SU-DHL-6 (cell line): ENCODE results near the gene ZMYND8.

Experiments
- H2AFZ ChIP-seq: fragments of 200-600 bp; sonication (generic); 2 replicates; pipeline ENCODE4 v1.6.1; 2014; ENCODE audit warnings: low read depth, mild to moderate bottlenecking, moderate library complexity, mixed read lengths, antibody characterized with exemption, low read length; ENCODE audit not compliant: severe bottlenecking
- H3F3A ChIP-seq: fragments of 200-600 bp; shearing (Covaris generic); 2 replicates; pipeline ENCODE4 v1.6.0; 2016; ENCODE audit warnings: antibody characterized with exemption, mild to moderate bottlenecking; ENCODE audit not compliant: insufficient read depth
- H3K27ac ChIP-seq: fragments of 200-600 bp; sonication (generic); 2 replicates; pipeline ENCODE4 v1.5.1; 2016; ENCODE audit warnings: low read depth, mild to moderate bottlenecking, low read length, moderate library complexity, mixed read lengths
- H3K27me3 ChIP-seq: fragments of 200-600 bp; sonication (generic), shearing (Covaris generic); 2 replicates; pipeline ENCODE4 v1.6.0; 2014; ENCODE audit warnings: mild to moderate bottlenecking, low read length
- H3K36me3 ChIP-seq: fragments of 200-600 bp; sonication (generic); 2 replicates; pipeline ENCODE4 v1.6.1; 2014; ENCODE audit warnings: mild to moderate bottlenecking, low read length, mixed read lengths
- H3K4me2 ChIP-seq: fragments of 300-600, 200-600 bp; shearing (Covaris generic), sonication (generic); 2 replicates; pipeline ENCODE4 v1.6.0; 2014; ENCODE audit warnings: low read length, low read depth, mild to moderate bottlenecking; ENCODE audit not compliant: poor library complexity, severe bottlenecking
- H3K4me3 ChIP-seq: fragments of 200-600 bp; sonication (generic); 2 replicates; pipeline ENCODE4 v1.5.1; 2014; ENCODE audit warnings: antibody characterized with exemption, low read length, mild to moderate bottlenecking, mixed read lengths; ENCODE audit not compliant: insufficient read depth, poor library complexity, severe bottlenecking
- H3K79me2 ChIP-seq: fragments of 200-600 bp; sonication (generic); 2 replicates; pipeline ENCODE4 v1.6.1; 2014; ENCODE audit warnings: mild to moderate bottlenecking, low read length, moderate library complexity; ENCODE audit not compliant: insufficient read depth
- H3K9ac ChIP-seq: fragments of 200-600 bp; sonication (generic); 2 replicates; pipeline ENCODE4 v1.7.0; 2014; ENCODE audit warnings: mild to moderate bottlenecking, low read length
- H3K9me2 ChIP-seq: fragments of 200-600 bp; sonication (generic); replicated peaks from 2 replicates; pipeline ENCODE4 v1.6.1; 2014; ENCODE audit warnings: low read length; ENCODE audit not compliant: insufficient read depth
- H3K9me3 ChIP-seq: fragments of 200-600 bp; sonication (generic); 2 replicates; pipeline ENCODE4 v1.6.1; 2014; ENCODE audit warnings: low read length, mixed read lengths; ENCODE audit not compliant: insufficient read depth
- H4K20me1 ChIP-seq: fragments of 200-600 bp; sonication (generic); 2 replicates; pipeline ENCODE4 v1.6.1; 2014; ENCODE audit warnings: low read depth, mild to moderate bottlenecking, antibody characterized with exemption, low read length, moderate library complexity, mixed read lengths
- EZH2phosphoT487 ChIP-seq: fragments of 200-600 bp; sonication (generic), shearing (Covaris generic); conservative IDR thresholded peaks from 2 replicates; pipeline ENCODE4 v1.6.1; 2018; ENCODE audit warnings: mild to moderate bottlenecking, antibody characterized with exemption, low read length, moderate library complexity, mixed read lengths
- TF ChIP-seq, protein P1 (sequence below): fragments of 200-600 bp; sonication (generic); IDR thresholded peaks from one replicate; pipeline ENCODE4 v1.5.1; 2017; ENCODE audit warnings: antibody characterized with exemption, mild to moderate bottlenecking, low read length, moderate library complexity; ENCODE audit not compliant: insufficient read depth, poor library complexity, severe bottlenecking

Gene ZMYND8

DNA sequence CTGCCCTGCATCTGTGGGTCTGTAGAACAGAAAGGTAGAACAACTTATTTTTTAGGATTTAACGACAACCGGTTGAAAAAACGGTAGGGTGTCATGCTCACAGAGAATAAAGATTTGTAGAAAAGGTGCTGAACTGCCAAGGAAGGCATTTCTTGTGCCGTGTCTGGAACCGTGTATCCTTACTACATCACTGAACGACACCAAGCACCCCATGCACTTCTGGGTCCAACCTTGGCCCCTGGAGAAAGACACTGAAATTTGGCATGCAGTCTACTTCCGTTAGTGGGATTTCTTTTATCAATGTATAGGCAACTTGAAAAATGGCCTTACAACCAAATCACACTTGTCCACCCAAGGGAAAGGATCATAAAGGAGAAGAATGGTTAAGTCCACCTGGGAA, 145.5 kb downstream of the ZMYND8 start:
- Histone ChIP-seq H3K4me2 (no peak overlapping the region), H4K20me1 (no peaks in the 10 kb centered on the region), H2AFZ (no peak overlapping the region), H3K36me3 (peaks cover 22% of the 10 kb centered on the region; the same call in 1 of the 2 replicates), H3K27ac (no peak overlapping the region), H3F3A (0 out of 2 replicates have a peak, but pooled peaks cover 4% of the 10 kb centered on the region), H3K27me3 (no peaks in the 10 kb centered on the region), H3K79me2 (no peaks in the 10 kb centered on the region), H3K9me2 (no peaks in the 10 kb centered on the region), H3K4me3 (no peak overlapping the region), H3K9ac (no peak overlapping the region), H3K9me3 (no peaks in the 10 kb centered on the region)
- no peak for TF ChIP-seq EZH2phosphoT487
- TF ChIP-seq, protein P1, sequence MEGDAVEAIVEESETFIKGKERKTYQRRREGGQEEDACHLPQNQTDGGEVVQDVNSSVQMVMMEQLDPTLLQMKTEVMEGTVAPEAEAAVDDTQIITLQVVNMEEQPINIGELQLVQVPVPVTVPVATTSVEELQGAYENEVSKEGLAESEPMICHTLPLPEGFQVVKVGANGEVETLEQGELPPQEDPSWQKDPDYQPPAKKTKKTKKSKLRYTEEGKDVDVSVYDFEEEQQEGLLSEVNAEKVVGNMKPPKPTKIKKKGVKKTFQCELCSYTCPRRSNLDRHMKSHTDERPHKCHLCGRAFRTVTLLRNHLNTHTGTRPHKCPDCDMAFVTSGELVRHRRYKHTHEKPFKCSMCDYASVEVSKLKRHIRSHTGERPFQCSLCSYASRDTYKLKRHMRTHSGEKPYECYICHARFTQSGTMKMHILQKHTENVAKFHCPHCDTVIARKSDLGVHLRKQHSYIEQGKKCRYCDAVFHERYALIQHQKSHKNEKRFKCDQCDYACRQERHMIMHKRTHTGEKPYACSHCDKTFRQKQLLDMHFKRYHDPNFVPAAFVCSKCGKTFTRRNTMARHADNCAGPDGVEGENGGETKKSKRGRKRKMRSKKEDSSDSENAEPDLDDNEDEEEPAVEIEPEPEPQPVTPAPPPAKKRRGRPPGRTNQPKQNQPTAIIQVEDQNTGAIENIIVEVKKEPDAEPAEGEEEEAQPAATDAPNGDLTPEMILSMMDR, result no peak

DNA sequence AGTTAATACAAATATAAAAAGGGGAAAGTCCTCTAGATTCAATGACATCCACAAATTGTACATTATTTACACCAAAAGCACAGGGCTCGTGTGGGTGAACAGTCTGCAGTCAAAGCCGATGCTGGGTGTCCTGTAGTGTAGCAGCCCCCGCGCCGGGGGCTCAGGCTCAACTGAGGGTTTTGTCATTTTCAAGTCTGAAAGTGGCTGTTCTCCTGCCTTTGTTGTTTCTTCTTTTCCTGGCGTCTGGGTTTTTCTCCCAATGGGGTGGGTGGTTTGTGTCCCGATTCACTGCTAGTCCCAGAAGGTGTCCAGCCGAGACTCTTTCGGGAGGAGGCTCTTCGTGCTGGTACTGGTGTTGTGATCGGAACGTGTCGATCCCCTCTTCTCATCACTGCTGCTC, 146.0 kb downstream of the ZMYND8 start:
- Histone ChIP-seq H3K9me3 (no peaks in the 10 kb centered on the region), H3K27me3 (no peaks in the 10 kb centered on the region), H3K79me2 (no peaks in the 10 kb centered on the region), H3K9ac (no peak overlapping the region), H3K9me2 (no peaks in the 10 kb centered on the region), H3K36me3 (peaks cover 17% of the 10 kb centered on the region; the same call in 1 of the 2 replicates), H4K20me1 (no peaks in the 10 kb centered on the region), H2AFZ (no peak overlapping the region), H3K4me3 (no peak overlapping the region), H3F3A (0 out of 2 replicates have a peak, but pooled peaks cover 4% of the 10 kb centered on the region), H3K4me2 (no peak overlapping the region), H3K27ac (no peak overlapping the region)
- TF ChIP-seq EZH2phosphoT487, result no peak
- TF ChIP-seq, protein P1, result no peak

DNA sequence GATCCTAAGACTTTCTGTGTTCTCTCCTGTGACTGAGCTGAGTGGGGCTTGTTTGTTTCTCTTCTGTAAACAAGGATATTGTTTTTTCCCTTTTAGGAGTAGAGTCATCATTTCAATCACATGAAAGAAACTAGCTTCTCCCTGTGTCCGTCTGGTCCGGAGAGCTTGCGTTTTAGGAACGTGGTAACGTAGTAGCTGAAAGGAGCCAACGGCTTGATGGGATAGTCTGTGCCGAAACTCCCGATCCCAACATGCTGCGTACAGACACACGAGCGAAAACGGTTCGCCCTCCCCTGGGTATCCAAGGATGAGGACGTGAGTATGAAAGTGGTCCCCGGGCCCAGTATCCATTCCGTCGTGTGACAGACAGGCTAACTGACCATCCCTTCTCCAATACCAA, 146.5 kb downstream of the ZMYND8 start:
- no peaks in the 10 kb centered on the region for H3K27me3 ChIP-seq
- no peak overlapping the region for H3K4me3 ChIP-seq
- H3K4me2 ChIP-seq, result no peak overlapping the region
- H3K9ac ChIP-seq, result no peak overlapping the region
- no peak overlapping the region for H2AFZ ChIP-seq
- peaks cover 17% of the 10 kb centered on the region; the same call in 1 of the 2 replicates for H3K36me3 ChIP-seq
- H3K79me2 ChIP-seq, result no peaks in the 10 kb centered on the region
- H3K9me2 ChIP-seq, result no peaks in the 10 kb centered on the region
- H3F3A ChIP-seq, result 0 out of 2 replicates have a peak, but pooled peaks cover 4% of the 10 kb centered on the region
- H3K27ac ChIP-seq, result no peak overlapping the region
- TF ChIP-seq, protein P1, result no peak
- no peak for TF ChIP-seq EZH2phosphoT487
- no peaks in the 10 kb centered on the region for H3K9me3 ChIP-seq
- no peaks in the 10 kb centered on the region for H4K20me1 ChIP-seq
